Astrocyte (in vitro differentiated cells and primary cell): ENCODE measurements around the gene PPP6R3. TPM values are rescaled to one million over a fixed set of nuclear protein-coding genes. Genes with fewer than 3 reads are reported as not detected.

Experiments used
- DNase-seq: peaks from one replicate; pipeline ENCODE4 v3.0.0-alpha.2; 2010; ENCODE audit warnings: low read depth
- FAIRE-seq: peaks from 2 replicates; lab custom pipeline; 2011; peaks lifted over from hg19 to GRCh38; lab: Jason Lieb, UNC
- H2AFZ ChIP-seq: 2 replicates; pipeline ENCODE4 v1.6.0; 2012; ENCODE audit warnings: low read depth, low read length, inconsistent platforms
- H3K27ac ChIP-seq: 2 replicates; pipeline ENCODE4 v1.5.1; 2011; ENCODE audit warnings: low read depth, low read length, inconsistent platforms
- H3K27me3 ChIP-seq: 2 replicates; pipeline ENCODE4 v1.6.0; 2011; ENCODE audit warnings: low read length, inconsistent platforms; ENCODE audit not compliant: insufficient read depth
- H3K36me3 ChIP-seq: 2 replicates; pipeline ENCODE4 v1.5.1; 2011; ENCODE audit warnings: low read length, inconsistent platforms; ENCODE audit not compliant: insufficient read depth
- H3K4me1 ChIP-seq: 2 replicates; pipeline ENCODE4 v1.5.1; 2011; ENCODE audit warnings: low read length, inconsistent platforms; ENCODE audit not compliant: insufficient read depth
- H3K4me2 ChIP-seq: 2 replicates; pipeline ENCODE4 v1.6.0; 2012; ENCODE audit warnings: low read length, inconsistent platforms
- H3K4me3 ChIP-seq: 2 replicates; pipeline ENCODE4 v1.5.1; 2011; ENCODE audit warnings: low read depth, mild to moderate bottlenecking, low read length, inconsistent platforms; ENCODE audit not compliant: insufficient read depth
- H3K79me2 ChIP-seq: 2 replicates; pipeline ENCODE4 v1.6.0; 2012; ENCODE audit warnings: mild to moderate bottlenecking, low read length, inconsistent platforms; ENCODE audit not compliant: insufficient read depth
- H3K9ac ChIP-seq: 2 replicates; pipeline ENCODE4 v1.6.0; 2012; ENCODE audit warnings: mild to moderate bottlenecking, low read length, inconsistent platforms
- H3K9me3 ChIP-seq: 2 replicates; pipeline ENCODE4 v1.5.1; 2012; ENCODE audit warnings: low read depth, mild to moderate bottlenecking, low read length, inconsistent platforms; ENCODE audit not compliant: insufficient read depth
- H4K20me1 ChIP-seq: 2 replicates; pipeline ENCODE4 v1.6.0; 2012; ENCODE audit warnings: low read length, inconsistent platforms; ENCODE audit not compliant: insufficient read depth
- H3K27ac Mint-ChIP-seq: one replicate; pipeline ENCODE4 v1.8.0; 2021; ENCODE audit warnings: mild to moderate bottlenecking, mixed read lengths; ENCODE audit not compliant: unreplicated experiment
- H3K27me3 Mint-ChIP-seq: one replicate; pipeline ENCODE4 v1.8.0; 2021; ENCODE audit warnings: low read depth, mixed read lengths; ENCODE audit not compliant: unreplicated experiment
- H3K36me3 Mint-ChIP-seq: one replicate; pipeline ENCODE4 v1.8.0; 2021; ENCODE audit warnings: low read depth, mixed read lengths; ENCODE audit not compliant: unreplicated experiment
- H3K4me1 Mint-ChIP-seq: one replicate; pipeline ENCODE4 v1.8.0; 2021; ENCODE audit warnings: low read depth, mixed read lengths; ENCODE audit not compliant: unreplicated experiment
- H3K4me3 Mint-ChIP-seq: one replicate; pipeline ENCODE4 v1.8.0; 2021; ENCODE audit warnings: mild to moderate bottlenecking, moderate library complexity, mixed read lengths; ENCODE audit not compliant: unreplicated experiment
- H3K9me3 Mint-ChIP-seq: one replicate; pipeline ENCODE4 v1.8.0; 2021; ENCODE audit warnings: mild to moderate bottlenecking, mixed read lengths; ENCODE audit not compliant: unreplicated experiment
- EZH2 ChIP-seq: IDR thresholded peaks from 2 replicates; pipeline ENCODE4 v1.6.1; 2012; ENCODE audit warnings: mild to moderate bottlenecking, low read length, inconsistent platforms; ENCODE audit not compliant: insufficient read depth
- total RNA-seq: library from RNA; stranded (reverse); gene quantifications from 2 replicates; pipeline ENCODE4 v1.2.1, GENCODE V29; 2021
- TF ChIP-seq, protein P1 (sequence below): IDR thresholded peaks from 2 replicates; pipeline ENCODE4 v1.5.1; 2011; ENCODE audit warnings: low read depth, mild to moderate bottlenecking, inconsistent platforms, low read length, moderate library complexity; ENCODE audit not compliant: insufficient read depth

PPP6R3 gene
- total RNA-seq, 1 donor from 2014 or later, result 97.8 TPM

- H3K4me3 Mint-ChIP-seq, result peak overlapping the region; percentile 27
- no peaks in the 10 kb centered on the region for H3K9me3 ChIP-seq
- H3K79me2 ChIP-seq, result no peaks in the 10 kb centered on the region
- H3K4me3 ChIP-seq, result no peak overlapping the region
- peaks cover 16% of the 10 kb centered on the region for H3K4me1 Mint-ChIP-seq
- DNase-seq (peak; percentile 69), FAIRE-seq (peak; percentile 26)
- H3K27ac ChIP-seq, result peak overlapping the region; percentile 12
- H3K27me3 Mint-ChIP-seq, result no peaks in the 10 kb centered on the region
- H3K4me2 ChIP-seq, result peak overlapping the region; percentile 52
- H3K27ac Mint-ChIP-seq, result peak overlapping the region; percentile 85
- H2AFZ ChIP-seq, result peak overlapping the region; percentile 46
- no peaks in the 10 kb centered on the region for H3K9me3 Mint-ChIP-seq
- H3K4me1 ChIP-seq, result peaks cover 16% of the 10 kb centered on the region
- H3K9ac ChIP-seq, result no peak overlapping the region
- H3K36me3 ChIP-seq, result no peaks in the 10 kb centered on the region
- no peak for TF ChIP-seq EZH2
- TF ChIP-seq, protein P1, sequence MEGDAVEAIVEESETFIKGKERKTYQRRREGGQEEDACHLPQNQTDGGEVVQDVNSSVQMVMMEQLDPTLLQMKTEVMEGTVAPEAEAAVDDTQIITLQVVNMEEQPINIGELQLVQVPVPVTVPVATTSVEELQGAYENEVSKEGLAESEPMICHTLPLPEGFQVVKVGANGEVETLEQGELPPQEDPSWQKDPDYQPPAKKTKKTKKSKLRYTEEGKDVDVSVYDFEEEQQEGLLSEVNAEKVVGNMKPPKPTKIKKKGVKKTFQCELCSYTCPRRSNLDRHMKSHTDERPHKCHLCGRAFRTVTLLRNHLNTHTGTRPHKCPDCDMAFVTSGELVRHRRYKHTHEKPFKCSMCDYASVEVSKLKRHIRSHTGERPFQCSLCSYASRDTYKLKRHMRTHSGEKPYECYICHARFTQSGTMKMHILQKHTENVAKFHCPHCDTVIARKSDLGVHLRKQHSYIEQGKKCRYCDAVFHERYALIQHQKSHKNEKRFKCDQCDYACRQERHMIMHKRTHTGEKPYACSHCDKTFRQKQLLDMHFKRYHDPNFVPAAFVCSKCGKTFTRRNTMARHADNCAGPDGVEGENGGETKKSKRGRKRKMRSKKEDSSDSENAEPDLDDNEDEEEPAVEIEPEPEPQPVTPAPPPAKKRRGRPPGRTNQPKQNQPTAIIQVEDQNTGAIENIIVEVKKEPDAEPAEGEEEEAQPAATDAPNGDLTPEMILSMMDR, result no peak
- no peaks in the 10 kb centered on the region for H3K27me3 ChIP-seq
- H3K36me3 Mint-ChIP-seq, result peaks cover 14% of the 10 kb centered on the region
- H4K20me1 ChIP-seq, result no peaks in the 10 kb centered on the region
Observed at GRCh38 chr11:68436985-68437926, 23.3 kb upstream of the PPP6R3 start.

GRCh38 chr11:68437927-68438657, 22.5 kb upstream of the PPP6R3 start:
- peaks cover 19% of the 10 kb centered on the region for H3K4me1 ChIP-seq
- no peak overlapping the region for H3K4me3 Mint-ChIP-seq
- H3K79me2 ChIP-seq, result no peaks in the 10 kb centered on the region
- H3K4me1 Mint-ChIP-seq, result peaks cover 16% of the 10 kb centered on the region
- H3K9ac ChIP-seq, result no peak overlapping the region
- H3K9me3 ChIP-seq, result no peaks in the 10 kb centered on the region
- H3K27me3 Mint-ChIP-seq, result no peaks in the 10 kb centered on the region
- no peaks in the 10 kb centered on the region for H3K9me3 Mint-ChIP-seq
- TF ChIP-seq EZH2, result no peak
- TF ChIP-seq, protein P1, result no peak
- peak overlapping the region; percentile 46 for H2AFZ ChIP-seq
- H3K36me3 Mint-ChIP-seq, result peaks cover 10% of the 10 kb centered on the region
- H3K27me3 ChIP-seq, result no peaks in the 10 kb centered on the region
- FAIRE-seq (no peak), DNase-seq (no peak)
- no peak overlapping the region for H3K4me3 ChIP-seq
- H3K4me2 ChIP-seq, result peak overlapping the region; percentile 52
- no peak overlapping the region for H3K27ac ChIP-seq
- H3K27ac Mint-ChIP-seq, result no peak overlapping the region
- H4K20me1 ChIP-seq, result no peaks in the 10 kb centered on the region
- peaks cover 3% of the 10 kb centered on the region for H3K36me3 ChIP-seq
